A204.1 (cell line): Measurements from ENCODE around the gene NXN.
"Not testable (repeated sequence)": the region's sequence is repeated elsewhere in the genome, so short reads cannot be mapped to it uniquely, and the experiment has no call there.

Experiments
- FAIRE-seq: peaks from 2 replicates; lab custom pipeline; 2012; peaks lifted over from hg19 to GRCh38; lab: Jason Lieb, UNC

Gene NXN

DNA sequence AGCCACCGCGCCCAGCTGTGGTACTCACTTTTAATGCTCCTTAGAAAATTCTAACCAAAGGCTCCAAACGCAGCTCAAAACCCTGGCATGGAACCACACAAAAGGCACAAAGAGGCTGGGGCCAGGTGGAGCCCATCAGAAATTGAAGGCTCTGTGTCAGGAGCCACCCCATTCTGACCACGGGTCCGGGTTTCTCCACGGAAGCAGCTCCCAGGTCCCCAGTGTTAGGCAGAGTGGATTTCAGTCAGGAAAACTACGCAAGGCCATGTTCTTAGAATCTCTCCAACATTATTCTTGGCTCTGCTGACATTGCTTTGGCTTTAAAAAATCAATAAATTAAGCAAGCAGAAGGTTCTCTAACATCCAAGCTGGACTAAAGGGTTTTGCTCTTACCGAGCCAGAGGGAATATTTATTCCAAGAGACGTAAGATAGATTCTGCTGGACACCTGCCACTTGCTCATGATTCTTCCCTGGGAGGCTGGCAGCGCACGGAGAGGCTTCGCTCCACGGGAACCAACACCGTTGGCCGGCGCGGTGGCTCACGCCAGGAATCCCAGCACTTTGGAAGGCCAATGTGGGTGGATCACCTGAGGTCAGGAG is 93.5 kb downstream of the NXN start:
- no peak for FAIRE-seq

DNA sequence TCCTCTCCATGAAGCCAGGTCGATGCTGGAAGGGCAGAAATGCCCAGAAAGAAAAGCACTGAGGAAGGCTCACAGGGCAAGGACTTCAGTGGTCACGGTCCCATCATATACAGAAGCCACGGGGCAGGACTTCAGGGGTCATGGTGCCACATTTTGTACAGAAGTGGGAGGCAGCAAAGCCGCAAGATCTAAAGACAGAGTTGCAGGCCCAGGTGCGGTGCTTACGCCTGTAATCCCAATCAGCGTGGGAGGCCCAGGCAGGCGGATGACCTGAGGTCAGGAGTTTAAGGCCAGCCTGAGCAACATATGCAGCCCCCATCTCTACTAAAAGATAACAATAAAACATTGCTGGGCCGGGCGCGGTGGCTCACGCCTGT is 96.0 kb downstream of the NXN start:
- FAIRE-seq = no peak

DNA sequence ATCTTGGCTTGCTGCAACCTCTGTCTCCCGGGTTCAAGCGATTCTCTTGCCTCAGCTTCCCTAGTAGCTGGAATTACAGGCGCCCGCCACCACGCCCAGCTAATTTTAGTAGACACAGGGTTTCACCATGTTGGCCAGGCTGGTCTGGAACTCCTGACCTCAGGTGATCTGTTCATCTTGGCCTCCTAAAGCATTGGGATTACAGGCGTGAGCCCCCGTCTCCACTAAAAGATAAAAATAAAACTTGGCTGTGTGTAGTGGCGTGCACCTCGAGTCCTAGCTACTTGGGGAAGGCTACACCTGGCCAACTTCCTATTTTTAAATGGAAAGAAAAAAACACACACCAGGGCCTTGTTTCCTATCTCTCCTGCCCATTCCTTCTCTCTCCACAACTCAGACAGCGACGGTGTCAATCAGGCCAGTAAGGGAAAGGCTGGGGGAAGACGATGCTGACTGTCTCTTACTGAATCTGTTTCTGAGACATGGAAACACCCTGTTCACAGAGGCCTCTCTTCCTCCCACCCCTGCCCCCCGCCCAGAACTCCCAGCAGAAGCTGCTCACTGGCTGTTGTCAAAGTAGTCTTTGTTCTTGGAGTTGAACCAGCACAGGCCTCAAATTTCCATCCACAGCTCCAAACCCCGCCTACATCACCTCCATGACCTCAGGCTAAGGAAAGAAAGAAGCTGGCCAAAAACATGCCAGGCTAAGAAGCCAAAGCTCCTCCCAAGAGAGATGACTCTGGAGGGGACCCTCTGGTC is 96.6 kb downstream of the NXN start:
- no peak for FAIRE-seq

DNA sequence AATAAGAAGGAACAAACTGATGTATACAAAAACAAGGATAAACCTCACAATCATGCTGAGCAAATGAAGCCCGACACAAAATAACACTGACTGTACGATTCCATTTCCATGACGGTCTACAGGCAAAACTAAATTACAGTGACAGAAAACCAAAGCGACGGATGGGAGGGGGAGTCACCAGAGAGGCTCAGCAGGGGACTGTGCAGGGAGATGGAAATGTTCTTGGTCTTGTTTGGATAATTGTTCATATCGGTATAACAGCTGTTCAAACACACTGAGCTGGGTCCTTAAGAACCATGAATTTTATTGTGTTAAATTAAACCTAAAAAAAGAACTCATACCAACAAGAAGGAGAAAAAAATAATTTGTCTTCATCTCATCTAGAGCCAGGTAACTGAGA is 97.8 kb downstream of the NXN start:
- FAIRE-seq = no peak

DNA sequence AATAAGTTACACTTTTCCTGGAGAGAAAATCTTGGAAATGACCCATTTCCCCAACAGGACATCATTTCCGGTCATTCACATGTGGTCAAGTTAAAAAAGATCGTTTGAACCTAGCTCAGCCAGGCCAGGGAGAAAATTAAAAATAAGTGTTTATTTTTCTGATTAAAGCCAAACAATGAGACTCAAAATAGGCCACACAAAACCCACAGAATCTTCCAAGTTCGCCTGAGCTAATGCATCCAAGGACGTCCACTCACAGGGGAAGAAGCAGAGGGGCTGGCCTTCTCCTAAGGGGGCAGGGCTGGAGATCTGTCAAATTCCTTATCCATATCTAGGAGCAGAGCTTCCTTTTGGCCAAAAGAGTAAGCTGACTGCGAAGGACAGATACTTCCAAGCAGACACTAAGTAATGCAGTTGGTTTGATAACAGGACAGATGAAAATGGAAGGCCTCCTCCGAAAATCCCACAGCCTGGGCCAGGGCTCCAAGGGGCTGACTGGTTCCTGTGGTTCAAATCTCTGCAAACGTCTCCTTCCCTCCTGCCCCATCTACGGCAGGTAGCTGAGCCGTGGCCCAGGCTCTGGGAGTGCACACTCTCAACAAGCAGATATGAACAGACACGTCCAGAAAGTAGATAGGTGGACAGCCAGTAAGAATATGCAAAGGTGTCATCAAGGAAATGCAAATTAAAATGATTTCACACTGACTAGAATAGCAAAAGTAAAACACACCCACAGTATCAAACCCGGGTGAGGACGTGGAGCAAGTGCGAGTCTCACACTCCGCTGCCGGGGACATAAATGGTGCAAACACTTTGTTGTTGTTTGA is 98.9 kb downstream of the NXN start:
- FAIRE-seq = no peak

DNA sequence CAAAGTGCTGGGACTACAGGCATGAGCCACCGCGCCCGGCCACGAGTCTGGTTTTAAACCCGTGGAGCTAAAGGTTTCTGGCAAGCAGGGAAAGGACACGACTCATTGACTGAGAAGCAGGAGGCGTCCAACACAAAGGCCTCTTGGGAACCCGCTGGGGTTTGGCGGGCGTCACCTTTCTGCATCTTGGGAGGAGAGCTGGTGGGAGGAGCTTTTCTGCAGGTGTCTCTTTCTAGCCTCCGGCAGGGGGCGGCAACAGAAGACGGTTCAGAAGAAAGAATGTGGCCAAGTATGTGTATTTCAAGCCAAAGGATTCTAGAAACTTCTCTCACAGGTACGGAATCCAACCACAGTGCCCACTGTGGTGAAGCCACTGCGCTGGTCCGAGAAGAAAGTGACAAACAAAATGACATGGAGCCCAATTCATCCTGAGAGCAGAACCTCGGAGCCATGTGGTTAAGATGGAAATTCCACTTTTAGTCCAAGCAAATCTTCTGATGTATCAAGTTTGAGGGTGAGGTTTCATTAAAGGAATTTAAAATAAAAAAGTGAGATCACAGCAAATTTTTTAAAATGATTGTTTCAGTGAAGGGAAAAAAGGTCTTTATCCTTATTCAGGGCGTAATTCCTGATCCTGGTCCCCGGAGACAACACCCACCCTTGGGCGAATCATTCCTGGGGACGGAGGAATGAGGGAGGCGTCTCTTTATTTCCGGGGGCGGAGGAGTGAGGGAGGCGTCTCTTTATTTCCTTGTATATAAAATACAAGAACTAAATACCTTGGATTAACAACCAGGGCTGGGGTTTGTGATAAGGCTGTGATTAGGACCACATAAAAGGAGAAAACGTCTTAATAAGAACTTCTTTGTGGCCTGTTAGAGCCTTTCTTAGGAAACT is 99.8 kb downstream of the NXN start:
- FAIRE-seq = no peak

DNA sequence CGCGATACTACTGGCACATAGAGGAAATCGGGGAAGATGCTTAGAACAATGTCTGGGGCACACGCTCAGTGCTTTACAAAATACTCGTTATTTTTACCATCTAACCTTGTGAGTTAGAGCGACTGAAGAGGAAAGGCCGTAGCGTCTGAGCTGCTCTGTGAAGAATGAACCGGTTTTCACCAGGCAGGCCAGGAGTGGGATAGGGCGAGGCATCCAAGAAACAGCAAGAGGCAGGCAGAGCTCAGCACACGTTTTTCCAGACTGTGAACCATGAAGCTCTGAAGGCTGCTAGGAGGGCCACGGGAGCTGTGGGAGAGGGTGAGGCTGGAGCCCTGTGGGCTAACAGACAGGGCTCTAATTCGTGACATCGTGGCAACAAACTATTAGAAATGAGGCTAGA is 101.9 kb downstream of the NXN start:
- FAIRE-seq = no peak

DNA sequence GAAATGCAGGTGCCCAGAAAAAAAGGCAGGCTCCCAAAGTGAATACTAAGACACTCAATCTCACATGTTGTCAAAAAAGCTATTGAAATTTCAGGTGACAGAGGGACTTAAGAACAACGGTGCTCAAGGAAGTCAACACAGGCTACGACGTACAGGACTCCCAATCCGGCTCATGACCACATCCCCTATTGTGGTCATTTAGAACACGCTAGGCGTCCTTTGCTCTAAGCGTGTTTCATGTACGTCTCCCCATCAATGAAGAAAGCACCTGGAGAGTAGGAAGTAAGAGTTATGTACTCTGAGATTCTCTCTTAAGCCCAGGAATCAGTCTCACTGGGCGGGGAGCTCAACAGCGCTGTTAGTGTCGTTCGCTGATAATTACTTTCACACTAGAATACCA is 103.3 kb downstream of the NXN start:
- no peak for FAIRE-seq

DNA sequence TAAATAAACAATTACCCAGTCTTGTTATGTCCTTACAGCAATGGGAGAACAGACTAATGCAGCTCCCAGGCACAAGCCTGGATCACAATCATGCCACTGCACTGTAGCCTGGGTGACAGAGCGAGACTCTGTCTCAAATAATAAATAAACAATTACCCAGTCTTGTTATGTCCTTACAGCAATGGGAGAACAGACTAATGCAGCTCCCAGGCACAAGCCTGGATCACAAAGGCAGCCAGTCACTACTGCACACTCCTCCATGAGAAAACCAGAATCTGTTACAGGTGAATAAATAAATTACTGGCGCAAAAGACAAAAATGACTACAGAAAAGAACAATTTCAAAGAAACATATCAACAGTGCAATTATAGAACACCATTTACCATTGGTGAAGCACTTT is 105.0 kb downstream of the NXN start:
- not testable (repeated sequence) for FAIRE-seq

DNA sequence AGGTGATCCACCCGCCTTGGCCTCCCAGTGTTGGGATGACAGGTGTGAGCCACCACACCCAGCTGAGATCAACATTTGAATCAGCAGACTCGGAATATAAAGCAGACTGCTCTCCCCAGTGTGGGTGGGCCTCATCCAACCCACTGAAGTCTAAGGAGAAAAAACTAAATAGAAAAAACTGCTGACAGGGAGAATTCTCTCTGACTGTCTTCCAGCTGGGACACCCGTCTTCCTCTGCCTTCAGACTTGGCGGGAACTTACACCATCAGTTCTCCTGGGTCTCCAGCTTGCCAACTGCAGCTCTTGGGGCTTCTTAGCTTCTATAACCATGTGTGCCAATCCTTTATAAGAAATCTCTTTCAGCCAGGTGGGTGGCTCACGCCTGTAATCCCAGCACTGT is 106.7 kb downstream of the NXN start:
- no peak for FAIRE-seq

DNA sequence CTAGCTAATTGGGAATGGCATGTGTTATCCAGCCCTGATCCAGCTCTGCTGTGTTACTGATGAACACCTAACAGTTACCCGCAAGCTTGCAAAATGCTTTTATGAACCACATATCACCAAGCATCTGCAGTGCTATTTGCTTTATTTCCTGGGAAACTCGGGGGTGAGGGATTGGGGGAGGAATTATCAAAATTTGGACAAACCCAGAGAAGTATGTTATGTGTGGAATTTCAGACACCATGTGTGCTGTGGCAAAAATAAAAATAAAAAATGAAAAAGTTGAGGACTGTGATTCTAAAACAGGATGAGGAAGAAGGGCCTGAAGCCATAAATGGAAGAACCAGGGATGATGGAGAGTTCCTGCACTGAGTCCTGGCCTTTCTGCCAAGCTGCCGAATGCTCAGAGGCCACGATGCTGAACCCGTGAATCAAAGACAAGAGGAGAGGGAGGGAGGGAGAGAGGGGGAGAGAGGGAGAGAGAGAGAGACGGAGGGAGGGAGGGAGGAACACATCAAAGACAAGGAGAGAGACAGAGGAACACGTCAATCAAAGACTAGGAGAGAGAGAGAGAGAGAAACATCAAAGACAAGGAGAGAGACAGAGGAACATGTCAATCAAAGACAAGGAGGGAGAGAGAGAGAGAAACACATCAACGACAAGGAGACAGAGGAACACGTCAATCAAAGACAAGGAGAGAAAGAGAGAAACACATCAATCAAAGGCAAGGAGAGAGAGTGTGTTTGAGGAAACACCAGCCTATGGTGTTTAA is 107.6 kb downstream of the NXN start:
- FAIRE-seq = no peak

DNA sequence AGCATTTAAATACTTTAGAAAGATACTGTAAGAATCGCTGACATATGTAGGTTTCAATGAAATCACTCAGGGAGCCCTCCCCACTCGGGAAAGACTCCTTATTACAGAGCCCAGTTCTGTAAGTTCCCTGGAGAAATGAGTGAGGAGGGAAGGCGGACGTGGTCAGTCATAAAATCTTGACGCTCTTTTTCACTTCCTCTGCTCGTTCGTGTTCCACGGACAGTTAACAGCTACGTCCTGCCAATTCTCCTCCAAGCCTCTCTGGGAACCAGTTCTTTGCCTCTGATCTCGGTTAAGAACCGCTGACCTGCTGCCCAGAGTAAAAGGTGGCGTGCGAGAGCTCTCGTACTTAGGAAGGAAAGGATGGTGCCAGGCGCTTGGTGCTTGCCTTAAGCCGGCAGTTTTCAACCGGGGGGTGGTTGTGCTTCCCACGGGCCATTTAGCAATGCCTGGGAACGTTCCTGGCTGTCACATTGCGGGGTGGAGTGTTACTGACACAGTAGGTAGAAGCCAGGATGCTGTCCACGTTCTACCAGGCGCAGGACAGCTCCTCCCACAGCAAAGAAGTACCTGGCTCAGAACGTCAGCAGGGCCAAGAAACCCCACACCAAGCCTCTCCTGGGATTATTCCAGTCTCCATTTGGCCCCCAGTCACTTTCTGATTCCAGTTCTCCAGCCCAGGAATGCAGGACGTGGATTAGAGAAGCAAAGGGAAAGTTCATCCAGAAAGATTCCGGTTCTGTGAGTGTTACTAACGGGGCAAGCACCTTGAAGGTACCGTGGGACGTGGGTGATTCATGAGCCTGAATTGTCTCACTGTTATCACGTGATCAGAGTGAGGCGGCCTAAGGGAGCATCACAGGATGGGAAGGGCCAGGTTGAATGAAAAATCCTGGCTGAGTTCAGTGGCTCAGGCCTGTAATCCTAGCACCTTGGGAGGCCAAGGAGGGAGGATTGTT is 109.7 kb downstream of the NXN start:
- FAIRE-seq = no peak

DNA sequence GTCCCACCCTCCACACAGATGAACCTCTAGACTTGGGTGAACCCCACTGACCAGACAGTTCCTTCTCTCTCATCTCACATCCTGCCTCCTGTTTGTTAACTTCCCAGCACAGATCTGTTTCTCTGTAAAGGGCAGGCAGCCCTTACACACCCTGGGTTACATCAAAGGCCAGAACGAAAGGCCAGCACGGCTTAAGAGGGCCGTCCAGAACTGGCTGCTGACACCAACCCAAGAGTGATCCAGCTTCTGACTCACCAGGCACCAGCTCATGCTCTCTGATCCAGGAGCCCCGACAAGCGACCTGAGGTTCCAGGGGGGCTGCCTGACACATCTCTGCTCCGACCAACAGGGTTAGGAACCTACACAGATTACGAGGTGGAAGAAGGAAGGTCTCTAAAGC is 110.5 kb downstream of the NXN start:
- no peak for FAIRE-seq

DNA sequence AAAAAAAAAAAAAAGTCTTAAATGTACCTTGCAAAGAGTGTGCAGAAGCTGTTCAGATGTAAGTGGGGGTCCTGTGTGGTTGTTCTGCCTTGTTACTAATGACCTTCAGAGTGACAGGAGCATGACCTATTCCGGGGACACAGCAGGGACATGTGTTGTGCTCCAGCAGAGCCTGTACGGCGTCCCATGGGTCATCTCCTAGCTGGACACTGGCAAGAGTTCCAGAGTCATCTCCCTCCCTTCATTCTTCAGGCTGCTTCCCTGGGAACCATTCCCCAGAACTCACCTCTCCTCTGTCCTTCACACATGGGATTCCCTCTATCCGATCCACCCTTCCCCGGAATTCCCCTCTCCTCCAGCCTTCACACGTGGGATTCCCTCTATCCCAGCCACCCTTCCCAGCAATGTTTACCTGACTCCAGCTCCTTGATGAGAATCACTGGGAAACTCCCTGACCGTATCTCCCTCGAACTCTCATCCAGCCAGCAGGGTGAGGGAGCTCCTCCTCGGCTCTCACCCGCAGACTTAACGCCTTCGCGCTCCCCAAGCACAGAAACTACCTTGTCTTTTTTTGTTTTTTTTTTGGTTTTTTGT is 111.6 kb downstream of the NXN start:
- FAIRE-seq = no peak

DNA sequence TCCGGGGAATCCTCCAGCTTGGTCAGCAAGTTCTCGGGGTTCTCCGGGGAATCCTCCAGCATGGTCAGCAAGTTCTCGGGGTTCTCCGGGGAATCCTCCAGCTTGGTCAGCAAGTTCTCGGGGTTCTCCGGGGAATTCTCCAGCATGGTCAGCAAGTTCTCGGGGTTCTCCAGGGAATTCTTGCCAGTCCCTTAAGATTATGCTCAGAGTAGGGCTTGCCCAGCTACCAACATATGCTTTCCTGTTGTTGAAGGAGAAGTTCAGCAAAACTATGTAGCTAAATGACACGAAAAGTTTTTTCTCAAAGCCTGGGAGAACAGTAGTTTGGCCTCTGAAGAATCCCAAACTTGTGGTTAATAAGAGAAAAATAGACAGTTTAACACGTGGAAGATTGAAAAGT is 112.3 kb downstream of the NXN start:
- not testable (repeated sequence) for FAIRE-seq

DNA sequence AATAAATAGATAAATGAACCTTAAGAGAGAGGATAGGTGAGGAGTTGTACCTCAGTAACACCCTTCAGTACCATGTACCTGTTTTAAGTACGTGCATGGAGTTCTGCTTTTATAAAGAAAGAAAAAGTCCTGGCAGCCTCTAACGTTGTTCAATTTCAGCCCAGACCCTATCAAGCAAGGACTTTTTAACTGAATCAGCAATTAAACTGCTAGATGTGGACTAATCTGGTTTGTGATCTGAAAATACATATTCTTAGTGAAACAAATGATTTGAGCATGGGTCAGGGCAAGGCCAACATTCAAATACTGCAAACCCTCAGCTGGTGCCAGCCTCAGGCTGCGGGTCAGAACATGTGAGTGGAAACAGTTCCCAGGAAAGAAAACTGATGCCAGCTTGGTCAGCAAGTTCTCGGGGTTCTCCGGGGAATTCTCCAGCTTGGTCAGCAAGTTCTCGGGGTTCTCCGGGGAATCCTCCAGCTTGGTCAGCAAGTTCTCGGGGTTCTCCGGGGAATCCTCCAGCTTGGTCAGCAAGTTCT is 112.9 kb downstream of the NXN start:
- no peak for FAIRE-seq

DNA sequence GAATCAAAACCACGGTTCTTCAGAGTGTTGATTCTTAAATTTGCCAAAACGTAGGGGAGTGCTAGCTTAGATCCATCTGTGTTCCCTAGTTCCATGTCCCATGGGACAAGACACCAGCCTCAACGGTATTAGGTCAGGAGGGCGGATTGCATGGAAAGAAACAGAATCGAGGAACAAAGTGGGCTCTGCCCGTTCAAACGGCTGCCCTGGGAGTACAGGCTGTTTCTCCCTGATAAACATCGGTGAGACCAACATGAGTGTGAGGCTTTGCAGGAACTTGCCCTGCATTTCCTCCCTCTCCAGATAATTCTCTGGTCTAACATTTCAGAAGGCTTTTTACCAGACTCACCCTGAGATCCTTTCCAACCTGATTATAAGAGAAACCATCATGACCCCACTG is 115.3 kb downstream of the NXN start:
- FAIRE-seq = no peak

DNA sequence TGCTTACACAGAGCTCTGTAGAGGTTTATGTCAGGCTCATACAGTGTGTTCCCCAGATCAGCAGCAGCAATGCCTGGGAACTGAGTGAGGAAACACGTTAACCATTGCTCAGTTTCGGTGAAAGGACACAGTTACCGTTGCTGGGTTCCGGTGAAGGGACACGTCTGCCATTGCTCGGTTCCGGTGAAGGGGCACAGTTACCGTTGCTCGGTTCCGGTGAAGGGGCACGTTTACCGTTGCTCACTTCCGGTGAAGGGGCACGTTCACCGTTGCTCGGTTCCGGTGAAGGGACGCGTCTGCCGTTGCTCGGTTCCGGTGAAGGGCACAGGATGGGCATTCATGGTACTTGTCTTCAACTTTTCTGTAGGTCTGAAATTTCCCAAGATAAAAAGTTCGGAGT is 115.7 kb downstream of the NXN start:
- no peak for FAIRE-seq

DNA sequence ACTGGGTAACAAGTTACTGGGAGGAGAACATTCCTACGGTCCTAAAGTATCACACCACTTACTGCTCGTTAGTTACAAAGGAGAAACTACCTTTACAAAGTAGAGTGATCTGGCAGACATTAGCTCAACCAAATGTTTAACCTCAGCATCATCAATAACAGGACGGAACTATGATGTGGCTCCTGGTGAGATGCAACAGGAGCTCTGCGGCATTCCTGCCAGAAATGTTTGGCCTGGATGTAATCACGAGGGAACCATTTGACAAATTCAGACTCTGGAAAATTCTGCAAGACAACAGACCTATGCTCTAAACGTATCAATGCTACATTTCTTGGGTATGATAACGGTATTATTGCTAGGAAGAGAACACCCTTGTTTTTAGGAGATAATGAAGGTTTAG is 117.0 kb downstream of the NXN start:
- no peak for FAIRE-seq

DNA sequence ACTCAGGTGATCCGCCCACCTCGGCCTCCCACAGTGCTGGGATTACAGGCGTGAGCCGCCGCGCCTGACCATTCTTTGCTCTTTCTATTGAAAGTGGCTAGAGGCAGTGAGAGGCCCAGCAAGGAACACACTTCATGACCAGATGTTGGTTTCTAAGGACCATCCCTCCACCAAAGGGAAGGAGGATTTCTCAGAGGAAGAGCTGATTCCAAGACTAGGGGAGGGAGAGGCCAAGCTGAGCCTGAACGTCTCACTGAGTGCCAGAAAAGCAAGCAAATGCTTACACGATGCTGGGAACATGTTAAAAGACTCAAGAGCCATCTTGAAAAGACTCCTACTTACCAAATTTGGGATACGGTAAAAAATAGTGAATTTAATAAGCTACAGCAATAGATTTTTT is 118.2 kb downstream of the NXN start:
- no peak for FAIRE-seq
